Raji (cell line): ENCODE results near the gene NOTO.

Experiments
- POLR2A ChIP-seq: IDR thresholded peaks from 2 replicates; pipeline ENCODE4 v1.6.1; 2011; ENCODE audit warnings: low read depth, low read length, control low read depth; ENCODE audit not compliant: insufficient read depth

The NOTO gene

GRCh38 chr2:73259704-73260337, 57.4 kb downstream of the NOTO start:
- TF ChIP-seq POLR2A: no peak

DNA sequence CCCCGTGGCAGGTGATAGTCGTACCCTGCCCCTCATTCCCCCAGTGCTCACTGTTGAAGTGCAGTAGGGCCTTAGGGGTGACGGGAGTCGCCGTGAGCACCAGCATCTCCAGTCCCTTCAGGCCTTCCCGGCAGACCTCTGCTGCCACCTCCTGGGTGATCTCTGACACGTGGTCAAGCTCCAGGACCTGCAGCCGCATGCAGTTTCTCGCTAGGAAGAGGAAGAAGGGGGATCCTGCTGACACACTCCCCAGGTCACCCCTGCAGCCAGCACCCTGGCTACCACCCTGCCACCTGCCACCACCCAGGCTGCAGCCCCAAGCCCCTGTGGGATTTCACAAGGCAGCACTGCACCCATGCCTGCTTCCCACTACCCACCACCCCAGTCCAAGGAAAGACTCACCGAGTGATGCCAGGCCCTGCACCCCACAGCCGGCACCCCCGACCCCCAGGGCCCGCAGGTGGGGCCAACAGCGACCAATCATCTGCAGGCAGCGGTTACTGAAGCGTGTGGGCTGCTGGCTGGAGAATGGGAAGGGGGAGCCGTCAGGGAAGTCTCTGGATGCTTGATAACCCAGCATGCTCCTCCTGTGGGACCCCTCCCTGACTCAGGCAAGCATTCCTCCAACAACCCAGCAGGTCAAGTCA, 58.1 kb downstream of the NOTO start:
- TF ChIP-seq POLR2A: no peak
